Activated CD4-positive, alpha-beta T cell treated with anti-CD3 and anti-CD28 coated beads, Interleukin-2, Interleukin-4, amounts not matched to agents 100 ng/mL and 50 ng/mL, durations not matched to agents 16 hours and 8 hours (primary cell): ENCODE data around the gene RBBP8NL.

Experiments
- DNase-seq: peaks from one replicate; pipeline ENCODE4 v3.0.0-alpha.2; 2020; ENCODE audit warnings: low spot score

Gene RBBP8NL, protein sequence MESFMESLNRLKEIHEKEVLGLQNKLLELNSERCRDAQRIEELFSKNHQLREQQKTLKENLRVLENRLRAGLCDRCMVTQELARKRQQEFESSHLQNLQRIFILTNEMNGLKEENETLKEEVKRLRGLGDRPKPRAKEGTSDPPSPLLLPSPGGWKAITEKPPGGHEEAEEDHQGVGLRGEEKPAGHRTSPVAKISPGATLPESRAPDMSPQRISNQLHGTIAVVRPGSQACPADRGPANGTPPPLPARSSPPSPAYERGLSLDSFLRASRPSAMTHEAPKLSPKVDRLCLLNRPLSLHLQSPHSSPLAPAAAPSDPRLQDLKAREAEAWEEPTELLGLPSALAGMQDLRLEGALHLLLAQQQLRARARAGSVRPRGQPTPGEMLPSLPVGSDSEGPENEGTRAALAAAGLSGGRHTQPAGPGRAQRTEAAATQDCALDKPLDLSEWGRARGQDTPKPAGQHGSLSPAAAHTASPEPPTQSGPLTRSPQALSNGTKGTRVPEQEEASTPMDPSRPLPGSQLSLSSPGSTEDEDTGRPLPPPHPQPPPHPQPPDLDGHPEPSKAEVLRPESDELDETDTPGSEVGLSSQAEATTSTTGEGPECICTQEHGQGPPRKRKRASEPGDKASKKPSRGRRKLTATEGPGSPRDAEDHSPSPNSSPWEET

GRCh38 chr20:62427172-62428001 is at the start of gene RBBP8NL:
TSS of gene RBBP8NL (minus strand) at chr20:62427539. CDS start at chr20:62419647, 7,892 bp downstream.
- DNase-seq = no peak

GRCh38 chr20:62476056-62476838 is 48.9 kb upstream of the RBBP8NL start:
- DNase-seq = no peak

DNA sequence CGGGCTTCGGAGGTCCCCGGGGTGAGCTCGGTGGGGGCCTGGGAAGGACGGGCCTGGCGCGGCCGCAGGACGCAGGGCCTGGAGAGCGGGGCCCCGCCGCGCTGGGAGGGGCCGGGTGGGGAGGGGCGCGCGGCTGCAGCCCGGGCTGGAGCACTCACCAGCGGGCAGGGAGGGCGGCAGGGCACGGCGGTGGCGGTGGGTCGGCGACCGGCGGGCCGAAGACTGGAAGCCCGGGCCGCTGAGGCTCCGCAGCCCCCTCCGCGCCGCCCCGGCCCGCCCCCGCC is 48.4 kb upstream of the RBBP8NL start, which contains the start of gene GATA5:
Gene GATA5 (minus strand): TSS at position 224 of the 284 bp plus-strand sequence. CDS start 474 bp downstream, outside the sequence.
- no peak for DNase-seq

GRCh38 chr20:62475027-62475771 is 47.9 kb upstream of the RBBP8NL start:
- no peak for DNase-seq

DNA sequence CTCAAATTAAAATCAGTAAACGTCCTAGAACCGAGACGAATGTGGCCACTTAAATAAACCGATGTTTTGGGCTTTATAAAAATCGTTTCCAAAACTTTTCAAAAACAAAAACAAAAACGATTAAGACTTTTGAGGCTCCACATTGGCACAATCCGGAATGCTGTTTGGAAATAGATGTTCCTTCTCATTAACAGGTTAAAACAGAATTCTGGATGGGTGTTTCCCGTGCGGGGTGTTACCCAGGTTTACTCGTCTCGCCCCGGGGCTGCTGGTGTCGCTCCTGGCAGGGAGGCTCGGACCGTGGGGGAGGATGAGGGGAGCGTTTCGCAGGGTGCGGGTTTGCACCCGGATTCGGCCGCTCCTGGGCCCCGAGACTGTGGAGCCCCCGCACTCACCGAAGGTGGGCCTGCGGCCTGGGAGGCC is 47.3 kb upstream of the RBBP8NL start:
- no peak for DNase-seq

GRCh38 chr20:62473717-62474603 is 46.6 kb upstream of the RBBP8NL start:
- no peak for DNase-seq

DNA sequence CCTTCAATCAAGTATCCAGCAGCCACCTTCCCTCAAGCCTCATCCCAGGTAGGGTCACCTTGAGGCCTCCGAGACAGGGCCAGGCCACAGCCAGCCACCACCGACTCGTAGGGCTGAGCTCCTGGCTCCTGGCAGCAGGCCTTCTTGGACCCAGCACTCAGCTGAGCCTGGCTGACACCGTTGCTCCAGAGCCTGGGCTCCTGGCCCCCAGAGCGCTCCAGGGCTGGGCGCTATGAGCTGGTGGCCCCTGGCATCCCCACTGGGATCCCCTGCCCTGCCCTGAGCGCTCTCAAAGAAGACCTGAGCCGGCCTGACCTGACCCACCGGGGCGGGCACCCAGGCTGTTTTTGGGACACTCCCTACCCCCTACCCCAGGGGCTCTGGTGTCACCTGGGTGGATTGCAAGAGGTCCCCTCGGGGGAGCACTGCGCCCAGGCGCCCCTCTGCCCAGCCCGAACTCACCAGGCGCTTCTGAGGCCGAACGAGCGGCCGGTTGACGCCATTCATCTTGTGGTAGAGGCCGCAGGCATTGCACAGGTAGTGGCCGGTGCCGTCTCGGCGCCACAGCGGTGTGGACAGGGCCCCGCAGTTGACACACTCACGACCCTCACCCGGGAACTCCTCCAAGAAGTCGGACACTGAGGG is 45.7 kb upstream of the RBBP8NL start:
- no peak for DNase-seq

DNA sequence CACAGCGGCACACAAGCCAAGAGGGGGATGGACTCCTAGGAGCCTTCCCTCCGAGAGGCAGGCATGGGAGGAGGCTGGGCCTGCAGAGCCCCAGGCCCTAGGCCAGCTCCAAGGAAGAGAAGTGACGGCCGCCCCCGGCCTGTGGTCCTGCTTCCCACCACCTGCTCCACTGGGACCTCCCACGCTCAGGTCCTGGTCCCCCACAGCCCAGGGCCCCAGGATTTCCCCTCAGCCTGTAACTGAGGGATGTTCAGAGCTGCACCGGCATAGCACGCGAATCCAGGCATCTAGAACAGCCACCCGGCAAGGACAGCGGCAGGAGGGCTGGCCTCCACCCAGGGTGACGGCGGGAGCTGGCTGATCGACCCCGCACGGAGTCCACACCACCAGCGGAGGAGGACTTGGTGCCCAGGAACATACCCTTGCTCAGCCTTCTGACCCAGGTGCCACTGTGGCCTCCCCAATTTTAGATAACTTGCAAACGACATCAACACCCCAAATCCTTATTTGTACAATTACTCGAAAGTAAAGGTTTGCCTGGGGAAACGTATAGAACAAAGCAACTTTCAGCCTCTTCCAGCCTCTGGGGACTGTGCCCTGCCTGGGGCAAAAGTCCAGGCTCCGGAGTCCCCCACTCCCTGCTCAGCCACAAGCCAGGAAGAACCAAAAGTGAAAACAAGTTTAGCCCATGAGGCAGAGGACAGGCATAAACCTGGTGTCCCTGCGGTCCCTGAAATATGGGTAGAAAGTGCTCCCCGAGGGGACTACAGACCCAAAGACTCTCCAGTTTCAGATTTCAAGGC is 45.0 kb upstream of the RBBP8NL start:
- DNase-seq = no peak

DNA sequence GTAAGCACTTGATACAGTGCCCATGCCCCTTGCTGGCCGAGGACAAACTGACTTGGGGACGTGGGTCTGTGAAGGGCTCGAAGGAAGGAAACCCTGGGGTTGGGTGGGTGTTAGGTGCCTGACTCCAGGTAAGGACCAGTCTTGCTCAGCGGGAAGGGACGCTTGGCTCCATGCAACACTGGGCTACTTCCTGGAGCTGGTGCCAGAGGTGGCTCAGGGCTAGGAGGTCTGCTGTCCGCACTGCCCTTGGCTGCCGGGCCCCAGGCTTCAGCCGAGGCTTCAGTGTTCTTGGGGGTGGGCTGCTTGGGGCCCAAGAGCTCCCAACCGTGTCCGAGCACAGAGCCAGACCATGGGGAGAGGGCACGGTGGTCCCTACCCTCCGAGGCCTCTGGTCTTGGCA is 43.1 kb upstream of the RBBP8NL start:
- DNase-seq = no peak

DNA sequence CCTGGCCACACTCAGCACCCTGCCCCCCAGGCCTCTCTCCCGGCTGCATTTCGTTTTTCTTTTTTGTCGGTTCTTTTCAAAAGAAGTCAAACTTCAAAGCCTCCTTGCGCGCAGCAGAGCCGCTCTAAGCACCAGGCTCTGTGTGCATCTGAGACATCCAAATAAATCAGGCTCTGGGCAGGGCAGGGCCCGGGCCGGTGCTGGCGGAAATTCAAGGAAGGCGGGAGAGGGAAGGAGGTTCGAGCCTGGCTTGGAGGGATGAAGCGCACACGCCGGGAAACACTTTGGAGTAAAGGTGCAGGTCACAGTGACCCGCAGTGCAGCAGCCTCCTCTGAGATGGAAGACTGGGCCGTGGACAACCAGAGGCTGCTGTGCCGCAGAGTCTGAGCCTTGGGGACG is 42.7 kb upstream of the RBBP8NL start:
- no peak for DNase-seq

GRCh38 chr20:62469352-62469751 is 42.0 kb upstream of the RBBP8NL start:
- no peak for DNase-seq

GRCh38 chr20:62466806-62467537 is 39.6 kb upstream of the RBBP8NL start:
- no peak for DNase-seq

DNA sequence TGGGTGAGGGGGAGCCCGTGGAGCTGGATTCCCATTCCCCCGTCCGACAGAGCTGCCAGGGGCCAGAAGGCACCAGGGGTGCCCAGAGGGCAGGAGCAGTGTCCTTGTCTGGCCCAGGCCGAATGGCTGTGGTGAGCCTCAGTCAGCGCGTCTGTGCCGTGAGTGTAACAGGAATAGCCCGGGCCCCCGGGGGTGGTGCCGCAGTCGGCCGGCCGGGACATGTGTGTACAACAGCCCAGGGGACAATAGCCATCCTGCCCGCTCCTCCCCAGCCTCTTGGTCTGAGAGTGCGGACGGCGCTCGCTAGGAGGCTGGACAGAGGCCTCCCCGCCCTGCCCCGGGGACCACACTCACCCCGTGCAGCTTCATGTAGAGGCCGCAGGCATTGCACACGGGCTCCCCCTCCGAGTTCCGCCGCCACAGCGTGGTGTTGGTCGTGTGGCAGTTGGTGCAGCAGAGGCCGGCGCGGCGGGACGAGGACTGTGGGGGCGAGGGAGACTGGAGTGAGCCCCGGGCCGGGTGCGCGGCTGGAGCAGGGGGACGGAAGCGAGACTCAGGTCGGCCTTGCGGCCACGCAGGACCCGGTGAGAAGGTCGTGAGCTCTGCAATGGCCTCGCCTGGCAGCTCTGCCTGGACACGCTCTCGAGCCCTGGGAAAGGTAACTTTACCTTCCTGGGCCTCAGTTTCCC is 38.9 kb upstream of the RBBP8NL start:
- DNase-seq = no peak

DNA sequence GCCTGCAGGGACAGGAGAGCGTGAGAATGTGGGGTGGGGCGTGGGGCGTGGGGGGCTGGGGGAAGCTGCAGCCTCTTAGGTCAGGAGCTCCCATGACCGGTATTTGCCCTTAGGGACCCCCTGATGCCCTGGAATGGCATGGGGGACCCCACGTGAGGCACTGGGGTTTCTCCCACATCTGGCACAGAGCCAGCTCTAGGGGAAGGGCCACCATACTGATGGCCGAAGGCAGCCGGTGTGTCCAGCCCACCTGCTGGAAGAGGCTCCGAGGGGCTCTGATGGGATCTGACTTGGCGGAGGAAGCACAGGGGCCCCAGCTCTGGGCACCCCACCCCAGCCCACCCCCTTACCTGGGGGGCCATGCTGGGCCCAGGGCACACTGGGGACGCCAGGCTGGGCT is 37.7 kb upstream of the RBBP8NL start:
- DNase-seq = no peak

- DNase-seq = no peak
Observed at GRCh38 chr20:62464425-62464770, 37.1 kb upstream of the RBBP8NL start.

- no peak for DNase-seq
Observed at GRCh38 chr20:62463651-62464424, 36.5 kb upstream of the RBBP8NL start.
